Omental fat pad (tissue), 4 donors: ENCODE measurements around the gene CASZ1. TPM values are rescaled to one million over a fixed set of nuclear protein-coding genes. Genes with fewer than 3 reads are reported as not detected.

Experiments
- ATAC-seq: fragments of 150-250 bp; one replicate; pipeline ENCODE4 v1.9.1; 2016; ENCODE audit warnings: mild to moderate bottlenecking, moderate library complexity; ENCODE audit not compliant: low FRiP score
- DNase-seq: peaks from one replicate; pipeline ENCODE4 v3.0.0-alpha.2; 2019; ENCODE audit warnings: low spot score
- total RNA-seq, 4 donors: library from RNA; depleted of rRNA; stranded (reverse); fragments of >200 nt; gene quantifications; one replicate each; pipeline ENCODE4 v1.1.0, GENCODE V29; 2016
- TF ChIP-seq, protein P1 (sequence below), 3 donors: fragments of 450-650 bp; IDR thresholded peaks; one replicate each; pipeline ENCODE4 v1.5.1; 2016 to 2017; ENCODE audit warnings: antibody characterized with exemption in 3 of 3, mild to moderate bottlenecking in 3 of 3, moderate library complexity in 2 of 3

CASZ1 gene
- total RNA-seq, 4 donors from 2014 or later, result 2.5 to 7.9 (median 6.0) TPM

DNA sequence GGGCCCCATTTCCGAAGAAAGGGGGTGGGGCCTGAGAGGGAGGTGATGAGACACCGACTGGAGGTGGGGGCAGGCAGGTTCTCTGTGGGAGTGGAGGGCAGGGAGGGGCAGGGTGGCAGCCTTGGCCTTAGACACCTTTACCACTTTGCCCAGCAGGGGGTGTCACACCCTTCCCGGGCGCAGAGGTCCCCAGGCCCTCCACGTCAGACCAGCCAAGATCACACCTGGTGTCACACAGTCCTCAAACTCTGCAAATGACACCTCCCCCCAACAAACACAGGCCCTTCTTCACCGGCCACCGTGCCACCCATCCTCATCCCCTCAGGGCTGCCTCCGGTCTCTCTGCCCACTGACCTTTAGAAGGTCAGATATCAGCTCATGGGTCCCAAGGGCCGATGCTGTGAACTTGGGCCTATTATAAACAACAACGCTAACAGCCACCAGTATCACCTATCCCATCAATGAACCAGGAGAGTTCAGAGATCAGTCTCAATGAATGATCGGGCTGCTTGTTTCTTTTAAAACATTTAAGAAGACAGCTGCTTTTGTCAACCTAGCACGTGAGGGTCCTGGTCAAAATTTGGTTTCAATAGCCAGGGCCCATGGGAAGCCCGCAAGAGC, 103.9 kb downstream of the CASZ1 start:
- DNase-seq, result no peak
- TF ChIP-seq, protein P1, sequence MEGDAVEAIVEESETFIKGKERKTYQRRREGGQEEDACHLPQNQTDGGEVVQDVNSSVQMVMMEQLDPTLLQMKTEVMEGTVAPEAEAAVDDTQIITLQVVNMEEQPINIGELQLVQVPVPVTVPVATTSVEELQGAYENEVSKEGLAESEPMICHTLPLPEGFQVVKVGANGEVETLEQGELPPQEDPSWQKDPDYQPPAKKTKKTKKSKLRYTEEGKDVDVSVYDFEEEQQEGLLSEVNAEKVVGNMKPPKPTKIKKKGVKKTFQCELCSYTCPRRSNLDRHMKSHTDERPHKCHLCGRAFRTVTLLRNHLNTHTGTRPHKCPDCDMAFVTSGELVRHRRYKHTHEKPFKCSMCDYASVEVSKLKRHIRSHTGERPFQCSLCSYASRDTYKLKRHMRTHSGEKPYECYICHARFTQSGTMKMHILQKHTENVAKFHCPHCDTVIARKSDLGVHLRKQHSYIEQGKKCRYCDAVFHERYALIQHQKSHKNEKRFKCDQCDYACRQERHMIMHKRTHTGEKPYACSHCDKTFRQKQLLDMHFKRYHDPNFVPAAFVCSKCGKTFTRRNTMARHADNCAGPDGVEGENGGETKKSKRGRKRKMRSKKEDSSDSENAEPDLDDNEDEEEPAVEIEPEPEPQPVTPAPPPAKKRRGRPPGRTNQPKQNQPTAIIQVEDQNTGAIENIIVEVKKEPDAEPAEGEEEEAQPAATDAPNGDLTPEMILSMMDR (IDR thresholded peaks at IDR 0.05), result no peak
- ATAC-seq, result no peak

DNA sequence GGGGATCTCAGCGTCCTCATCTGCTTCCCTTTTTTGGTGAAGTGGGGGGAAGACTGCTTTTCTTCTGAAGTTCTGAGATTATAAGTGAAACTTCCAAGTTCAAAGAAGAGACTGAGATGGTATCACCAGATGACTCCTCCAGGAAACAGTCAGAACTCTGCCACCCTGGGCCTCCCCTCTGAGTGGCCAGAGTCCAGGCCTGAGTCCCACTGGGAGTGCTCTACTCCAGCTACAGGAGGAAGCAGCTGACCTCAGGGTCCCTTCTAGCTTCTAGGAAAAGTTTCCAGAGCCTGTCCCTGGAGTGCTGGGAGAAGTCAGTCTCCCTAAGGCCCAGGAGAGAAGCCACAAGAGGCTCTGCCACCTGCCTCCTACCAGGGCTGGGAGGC, 104.7 kb downstream of the CASZ1 start:
- TF ChIP-seq, protein P1 (IDR thresholded peaks at IDR 0.05), result no peak

DNA sequence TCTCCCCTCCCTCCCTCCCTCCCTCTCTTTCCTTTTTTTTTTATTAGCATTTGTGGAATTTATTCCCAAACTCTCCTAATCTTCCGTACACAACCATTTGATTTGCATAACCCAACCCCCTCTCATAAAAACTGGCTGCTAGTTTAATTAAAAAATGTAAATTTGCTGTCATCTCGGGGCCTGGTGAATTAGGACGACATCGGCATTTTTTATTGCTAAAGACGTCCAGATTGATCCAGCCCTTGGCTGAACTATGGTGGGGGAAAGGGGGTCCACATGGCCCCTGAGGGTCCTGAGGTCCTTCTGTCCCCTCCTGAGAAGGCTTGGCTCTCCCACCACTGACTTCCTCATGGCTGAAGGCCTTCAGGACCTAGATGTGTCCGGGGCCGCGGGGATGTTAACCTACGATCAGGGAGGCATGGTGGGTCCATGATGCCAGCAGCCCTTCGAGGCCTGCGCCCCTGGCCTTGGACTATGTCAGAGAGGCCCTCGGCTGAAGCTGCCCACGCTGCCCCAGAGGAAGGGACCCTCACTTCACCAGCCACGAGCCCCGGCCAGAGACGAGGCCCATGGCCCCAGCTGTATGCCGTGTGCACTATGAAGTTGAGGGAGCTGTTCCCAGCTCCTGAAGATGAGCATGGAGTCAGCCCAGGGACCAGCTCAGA, 105.2 kb downstream of the CASZ1 start:
- DNase-seq, result no peak
- ATAC-seq, result no peak
- TF ChIP-seq, protein P1 (IDR thresholded peaks at IDR 0.05), result no peak

More for the DNA sequence above, 104.7 kb downstream of the CASZ1 start:
- no peak for DNase-seq
- no peak for ATAC-seq

DNA sequence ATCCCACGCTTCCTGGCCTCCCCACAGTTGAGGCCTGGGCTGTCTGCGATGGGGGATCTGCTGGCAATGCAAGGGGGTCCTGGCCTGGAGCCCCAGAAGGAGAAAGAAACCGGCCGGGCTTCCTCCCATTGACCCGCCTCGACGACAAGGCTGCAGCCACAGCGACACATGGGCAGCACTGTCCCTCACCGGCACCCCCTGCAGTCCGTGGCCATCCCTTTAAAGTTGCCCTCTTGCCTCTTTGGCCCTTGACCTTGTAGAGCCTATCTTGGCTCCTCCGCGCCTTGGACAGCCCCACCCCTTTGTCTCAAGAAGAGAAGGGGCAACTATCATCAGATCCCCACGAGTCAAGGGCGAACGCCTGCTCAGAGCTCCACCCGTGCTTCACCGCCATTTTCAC, 106.0 kb downstream of the CASZ1 start:
- TF ChIP-seq, protein P1 (IDR thresholded peaks at IDR 0.05), result no peak
- DNase-seq (no peak), ATAC-seq (no peak)

DNA sequence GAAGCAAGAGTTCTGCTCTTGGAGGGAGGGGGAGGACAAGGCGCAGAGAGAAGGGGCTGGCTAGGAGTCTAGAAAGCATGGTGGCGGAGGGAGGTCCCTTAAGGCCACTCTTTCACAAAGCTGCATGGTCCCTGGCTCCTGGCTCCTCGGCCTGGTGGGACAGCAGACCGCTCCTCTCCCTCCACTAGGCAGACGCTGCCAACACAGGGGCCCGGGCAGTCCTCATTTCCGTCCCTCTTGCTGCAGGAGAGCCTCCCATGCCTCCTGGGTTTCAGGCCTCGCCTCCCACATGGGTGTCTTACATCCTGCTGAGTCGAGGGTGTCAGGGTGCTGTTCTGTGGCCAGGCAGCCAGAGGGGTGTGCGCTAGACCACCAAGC, 108.0 kb downstream of the CASZ1 start:
- ATAC-seq (no peak), DNase-seq (no peak)
- TF ChIP-seq, protein P1 (IDR thresholded peaks at IDR 0.05), result no peak

DNA sequence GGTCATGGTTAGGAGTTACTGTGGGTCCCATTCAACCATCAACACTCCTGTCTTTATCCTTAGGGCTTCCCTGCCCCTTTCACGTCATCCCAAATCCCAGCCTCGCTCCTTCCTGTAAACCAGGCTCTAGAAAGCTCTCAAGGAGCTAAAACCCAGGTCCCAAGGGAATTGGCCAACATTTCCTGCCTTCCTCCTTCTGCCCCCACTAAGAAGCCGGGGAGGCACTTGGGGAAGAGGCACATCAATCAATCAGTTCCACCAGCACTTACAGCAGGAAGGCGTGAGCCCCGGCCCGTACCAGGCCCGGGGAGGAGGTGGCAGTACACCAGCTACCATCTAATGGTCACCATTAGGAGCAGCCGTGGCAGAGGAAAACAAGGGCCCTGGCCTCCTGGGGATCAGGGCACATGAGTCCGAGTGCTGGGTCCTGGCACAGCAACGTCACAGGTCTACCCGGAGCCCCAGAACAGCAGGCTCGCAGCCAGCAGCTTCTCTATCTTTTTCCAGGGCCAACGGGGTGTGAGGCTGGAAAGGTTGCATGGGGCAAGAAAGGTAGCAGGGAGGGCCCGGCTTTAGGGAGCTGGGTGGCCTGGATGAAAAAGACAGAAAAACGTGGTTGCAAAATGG, 108.6 kb downstream of the CASZ1 start:
- no peak for ATAC-seq
- TF ChIP-seq, protein P1 (IDR thresholded peaks at IDR 0.05), result no peak
- no peak for DNase-seq
